AG10803 (cell line): ENCODE results near the gene PURA.

ENCODE experiments used
- DNase-seq: peaks from one replicate; pipeline ENCODE4 v3.0.0; 2010; ENCODE audit warnings: low read depth
- H3K4me3 ChIP-seq: 2 replicates; pipeline ENCODE4 v1.5.1; 2011; ENCODE audit warnings: mild to moderate bottlenecking, low read length, control low read depth
- TF ChIP-seq, protein P1 (sequence below): conservative IDR thresholded peaks from 2 replicates; pipeline ENCODE4 v1.5.1; 2011; ENCODE audit warnings: mild to moderate bottlenecking, low read length, control low read depth, inconsistent platforms

PURA gene

DNA sequence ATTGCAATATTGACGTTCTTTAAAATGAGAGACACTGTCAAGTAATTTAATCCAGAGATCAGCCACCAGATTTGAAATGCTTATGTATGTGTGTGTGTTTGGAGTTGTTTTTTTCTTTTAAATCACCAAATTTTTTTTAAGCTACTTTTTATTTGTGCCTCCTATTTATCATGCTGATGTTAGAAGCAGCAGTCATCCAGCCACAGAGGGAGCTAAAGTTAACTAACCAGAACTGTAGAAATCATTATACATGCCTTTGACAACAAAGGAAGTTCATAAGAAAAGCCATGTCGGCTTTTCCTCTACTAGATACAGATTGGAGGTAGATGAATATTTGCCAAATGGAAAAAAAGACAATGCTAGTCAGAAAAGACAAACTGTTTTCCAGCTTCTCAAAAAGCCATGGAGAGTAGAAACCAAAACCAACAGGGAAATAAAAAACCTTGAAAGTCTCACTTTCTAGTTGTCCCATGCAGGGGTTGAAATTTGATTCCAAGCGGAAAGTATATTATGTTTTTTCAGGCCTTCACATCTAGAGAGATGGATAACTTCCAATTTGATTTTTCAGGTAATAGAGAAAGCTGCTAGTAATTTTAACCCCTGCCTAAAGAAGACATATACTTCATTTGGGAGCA, 4.5 kb downstream of the PURA start:
- TF ChIP-seq, protein P1, sequence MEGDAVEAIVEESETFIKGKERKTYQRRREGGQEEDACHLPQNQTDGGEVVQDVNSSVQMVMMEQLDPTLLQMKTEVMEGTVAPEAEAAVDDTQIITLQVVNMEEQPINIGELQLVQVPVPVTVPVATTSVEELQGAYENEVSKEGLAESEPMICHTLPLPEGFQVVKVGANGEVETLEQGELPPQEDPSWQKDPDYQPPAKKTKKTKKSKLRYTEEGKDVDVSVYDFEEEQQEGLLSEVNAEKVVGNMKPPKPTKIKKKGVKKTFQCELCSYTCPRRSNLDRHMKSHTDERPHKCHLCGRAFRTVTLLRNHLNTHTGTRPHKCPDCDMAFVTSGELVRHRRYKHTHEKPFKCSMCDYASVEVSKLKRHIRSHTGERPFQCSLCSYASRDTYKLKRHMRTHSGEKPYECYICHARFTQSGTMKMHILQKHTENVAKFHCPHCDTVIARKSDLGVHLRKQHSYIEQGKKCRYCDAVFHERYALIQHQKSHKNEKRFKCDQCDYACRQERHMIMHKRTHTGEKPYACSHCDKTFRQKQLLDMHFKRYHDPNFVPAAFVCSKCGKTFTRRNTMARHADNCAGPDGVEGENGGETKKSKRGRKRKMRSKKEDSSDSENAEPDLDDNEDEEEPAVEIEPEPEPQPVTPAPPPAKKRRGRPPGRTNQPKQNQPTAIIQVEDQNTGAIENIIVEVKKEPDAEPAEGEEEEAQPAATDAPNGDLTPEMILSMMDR, result 0 out of 2 replicates have a peak, but pooled peaks have one; percentile 14
- peak; percentile 18 for DNase-seq
- no peak overlapping the region for H3K4me3 ChIP-seq

DNA sequence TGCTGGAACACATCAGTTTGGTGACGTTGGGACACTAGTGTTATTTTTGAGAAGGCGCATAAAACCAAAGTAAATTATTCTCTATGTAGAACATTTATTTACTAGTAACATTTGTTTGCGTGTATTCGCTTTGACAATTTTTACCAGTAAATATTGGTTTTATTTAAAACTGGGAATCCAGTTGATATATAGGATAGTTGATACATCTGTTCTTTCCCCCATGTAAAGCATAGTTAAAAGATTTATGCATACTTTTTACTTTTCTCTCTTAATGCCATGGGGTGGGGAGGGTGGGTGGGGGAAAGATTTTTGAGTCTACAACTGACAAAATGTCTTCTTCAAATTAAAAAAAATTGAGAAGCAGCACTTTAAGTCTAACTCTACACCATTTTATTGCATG, 11.7 kb downstream of the PURA start, which contains the start of gene IGIP:
TSS of gene IGIP (plus strand) at position 301 of the 400 bp plus-strand sequence. CDS start 2,540 bp downstream, outside the sequence.
- TF ChIP-seq, protein P1, result no peak
- H3K4me3 ChIP-seq, result no peak within 1 kb of the TSS
- no peak for DNase-seq

DNA sequence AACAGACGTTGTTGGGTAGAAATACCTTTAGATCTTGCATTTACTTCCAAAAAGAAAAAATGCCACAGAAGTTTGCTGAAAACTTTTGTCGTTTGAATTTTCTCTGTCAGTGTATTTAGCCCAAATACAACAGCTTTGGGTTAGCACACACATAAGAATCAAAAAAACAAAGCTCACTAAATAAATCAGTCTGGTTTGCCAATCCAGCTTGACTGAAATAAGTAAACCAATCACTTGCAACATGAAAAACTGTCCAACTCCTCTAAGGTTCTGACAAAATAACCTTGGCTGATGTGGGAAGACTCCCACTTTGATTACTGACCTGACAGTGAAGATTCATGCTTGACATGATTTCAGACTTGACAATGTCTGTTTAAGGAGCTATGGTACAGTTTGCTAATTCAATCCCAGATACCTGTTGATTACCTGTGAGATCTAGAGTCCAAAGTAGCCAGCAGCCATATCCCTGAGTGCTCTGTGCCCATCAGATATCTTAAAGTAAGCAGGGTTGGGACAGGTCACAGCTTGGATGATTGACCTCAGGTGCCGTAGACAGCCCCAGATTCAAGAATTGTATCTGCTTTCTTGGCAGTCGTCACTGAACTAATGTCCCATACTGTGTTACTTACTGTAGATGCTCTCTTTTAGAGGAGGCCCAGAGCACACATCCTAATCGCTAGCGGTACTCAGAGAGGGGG, 12.6 kb downstream of the PURA start:
- TF ChIP-seq, protein P1, result no peak
- no peak for DNase-seq
- no peak overlapping the region for H3K4me3 ChIP-seq

DNA sequence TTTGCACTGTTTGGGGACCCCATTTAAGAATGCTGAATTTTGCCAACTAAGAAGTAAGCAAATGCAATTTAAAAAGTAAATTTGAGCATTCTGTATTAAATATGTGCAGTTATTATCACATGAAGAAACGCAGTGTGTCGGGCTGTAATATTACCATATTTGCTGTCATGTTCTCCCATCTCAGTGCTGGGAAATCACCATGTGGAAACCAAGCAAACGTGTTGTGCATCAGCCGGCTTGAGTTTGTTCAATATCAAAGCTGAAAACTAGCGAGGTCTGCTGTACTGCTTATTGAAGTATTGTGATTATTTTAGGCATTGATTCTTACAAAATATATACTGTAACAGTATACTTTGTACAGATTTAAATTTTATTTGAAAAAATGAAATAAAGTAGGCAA, 14.5 kb downstream of the PURA start:
- no peak for DNase-seq
- no peak overlapping the region for H3K4me3 ChIP-seq
- TF ChIP-seq, protein P1, result no peak

DNA sequence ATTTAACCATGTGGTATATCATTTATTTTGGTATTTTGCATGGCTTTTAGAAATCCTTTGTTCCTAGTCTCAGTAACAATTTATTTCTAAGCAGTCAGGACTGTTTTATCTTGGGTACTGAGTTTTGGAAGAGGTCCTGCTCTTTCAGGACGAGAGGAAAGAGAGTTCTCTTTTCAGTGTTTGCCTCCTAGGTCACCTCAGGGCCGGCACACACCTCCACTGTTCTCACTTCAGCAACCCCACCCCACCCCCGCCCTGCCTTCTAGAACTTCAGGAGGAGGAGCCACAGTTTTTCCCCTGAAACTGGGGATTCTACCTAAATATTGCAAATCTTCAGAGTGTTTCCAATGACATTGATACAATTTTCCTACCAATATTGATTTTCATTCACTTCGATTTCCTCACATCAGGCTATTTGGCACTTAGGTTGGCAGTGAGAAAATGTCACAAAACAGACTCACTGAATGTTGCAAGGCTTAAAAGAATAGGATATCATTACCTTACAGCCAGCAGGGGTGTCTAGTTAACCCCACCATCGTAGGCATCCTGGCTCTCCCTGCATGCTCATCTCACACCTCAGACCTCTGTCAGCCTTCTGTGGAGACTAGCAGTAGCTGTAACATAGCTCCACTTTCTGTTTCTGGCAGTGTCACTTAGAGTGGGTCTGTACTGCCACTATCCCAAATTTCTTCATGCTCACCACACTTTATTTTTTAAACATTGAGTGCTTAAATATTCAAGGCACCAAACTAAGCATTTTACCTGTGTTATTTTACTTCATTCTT, 17.2 kb downstream of the PURA start:
- TF ChIP-seq, protein P1, result no peak
- no peak for DNase-seq
- H3K4me3 ChIP-seq, result no peak overlapping the region

DNA sequence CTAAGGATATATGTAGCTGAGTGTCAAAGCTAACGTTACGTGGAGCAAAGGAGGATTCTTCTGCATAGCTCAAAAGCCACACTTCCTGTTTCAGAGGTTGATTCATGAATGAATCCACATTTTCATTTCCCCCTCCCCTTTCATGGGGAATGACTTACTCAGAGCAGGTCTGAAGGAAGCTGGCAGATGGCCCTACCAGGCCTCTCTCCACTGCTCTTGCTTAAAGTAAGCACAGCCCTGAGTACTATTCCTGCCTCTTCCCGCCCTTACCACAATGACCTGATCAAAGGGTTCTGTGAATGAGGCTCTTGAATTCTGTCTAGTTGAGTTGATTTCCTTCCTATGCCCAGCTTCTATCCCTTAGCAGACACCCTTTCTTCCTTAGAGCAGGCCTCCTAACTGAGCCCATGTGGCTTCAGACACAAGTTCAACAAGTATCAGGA, 18.1 kb downstream of the PURA start:
- DNase-seq, result peak; percentile 95
- no peak overlapping the region for H3K4me3 ChIP-seq
- TF ChIP-seq, protein P1, result no peak
